ENCODE measurements around the gene AFAP1.

AFAP1 gene

DNA sequence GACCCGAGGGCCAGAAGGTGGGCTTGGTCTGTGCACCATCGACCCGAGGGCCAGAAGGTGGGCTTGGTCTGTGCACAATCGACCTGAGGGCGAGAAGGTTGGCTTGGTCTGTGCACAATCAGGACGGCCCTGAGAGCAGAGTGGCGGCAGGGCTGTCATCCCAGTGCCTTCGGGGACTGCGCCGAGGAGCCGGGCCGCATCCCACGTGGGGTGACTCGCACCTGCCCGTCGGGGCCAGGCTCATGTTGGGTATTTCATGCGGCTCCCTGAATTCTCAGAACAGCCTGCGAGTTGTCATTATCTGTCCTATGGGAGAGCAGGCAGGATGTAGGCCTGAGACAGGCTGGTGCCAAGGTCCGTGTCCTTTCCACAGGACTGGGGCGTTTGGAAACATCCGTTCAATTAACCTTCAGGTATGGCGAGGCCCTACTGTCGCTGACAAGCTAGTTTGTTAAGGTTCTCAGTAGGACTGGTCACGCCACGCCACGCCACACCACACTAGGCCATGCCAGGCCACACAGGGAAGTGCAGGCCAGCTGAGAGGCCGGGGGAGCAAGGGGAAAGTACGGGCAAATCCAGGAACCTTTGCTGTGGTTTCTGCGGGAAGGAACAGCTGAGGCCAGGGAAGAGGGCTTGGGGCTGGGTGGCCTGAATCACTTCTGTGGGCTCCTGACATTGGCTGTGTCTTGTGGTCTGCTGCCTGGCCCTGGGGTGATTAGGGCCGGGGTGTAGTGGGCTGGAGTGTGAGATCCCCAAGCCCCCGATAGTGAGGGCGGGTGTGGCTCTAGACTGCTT lies 182.9 kb downstream of the AFAP1 start:
- no peak for DNase-seq (ENCODE audit: low read depth in 2 of 2)

- DNase-seq (ENCODE audit: low read depth in 2 of 2) = no peak
These were observed 183.6 kb downstream of the AFAP1 start for GRCh38 chr4:7756071-7756470.

GRCh38 chr4:7755561-7755960 lies 184.1 kb downstream of the AFAP1 start:
- no peak for DNase-seq (ENCODE audit: low read depth in 2 of 2)

DNA sequence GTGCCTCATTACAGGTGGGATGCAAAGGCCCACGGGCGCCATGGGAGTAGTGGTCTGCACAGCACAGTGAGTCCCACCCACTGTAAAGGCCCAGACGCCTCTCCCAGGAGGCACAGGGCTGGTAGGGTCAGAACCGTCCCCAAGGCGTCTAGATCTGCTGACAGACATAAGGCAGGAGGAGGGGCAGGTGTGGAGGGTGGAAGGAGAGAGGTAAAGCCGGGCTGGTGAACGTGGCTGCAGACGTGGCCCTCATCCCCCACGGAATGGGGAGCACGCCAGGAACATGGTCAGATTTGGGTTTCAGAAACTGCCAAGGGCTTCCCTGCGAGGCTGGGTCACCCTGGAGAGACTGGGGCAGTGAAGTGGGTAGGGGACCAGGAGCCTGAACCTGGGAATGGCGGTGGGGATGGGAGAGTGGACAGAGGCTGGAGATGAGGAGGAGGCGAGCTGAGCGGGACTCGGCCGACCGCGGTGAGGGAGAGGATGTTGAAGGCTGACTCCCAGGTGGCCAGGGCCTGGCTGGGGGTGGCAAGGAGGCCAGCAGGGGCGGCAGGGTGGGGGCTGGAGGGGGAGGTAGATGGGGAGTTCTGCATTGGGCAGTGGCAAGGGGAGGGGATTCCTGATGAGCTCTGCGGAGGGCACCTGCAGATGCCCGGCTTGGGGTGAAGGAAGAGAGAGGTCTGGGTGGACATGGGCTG lies 184.9 kb downstream of the AFAP1 start:
- DNase-seq (ENCODE audit: low read depth in 2 of 2) = no peak

DNA sequence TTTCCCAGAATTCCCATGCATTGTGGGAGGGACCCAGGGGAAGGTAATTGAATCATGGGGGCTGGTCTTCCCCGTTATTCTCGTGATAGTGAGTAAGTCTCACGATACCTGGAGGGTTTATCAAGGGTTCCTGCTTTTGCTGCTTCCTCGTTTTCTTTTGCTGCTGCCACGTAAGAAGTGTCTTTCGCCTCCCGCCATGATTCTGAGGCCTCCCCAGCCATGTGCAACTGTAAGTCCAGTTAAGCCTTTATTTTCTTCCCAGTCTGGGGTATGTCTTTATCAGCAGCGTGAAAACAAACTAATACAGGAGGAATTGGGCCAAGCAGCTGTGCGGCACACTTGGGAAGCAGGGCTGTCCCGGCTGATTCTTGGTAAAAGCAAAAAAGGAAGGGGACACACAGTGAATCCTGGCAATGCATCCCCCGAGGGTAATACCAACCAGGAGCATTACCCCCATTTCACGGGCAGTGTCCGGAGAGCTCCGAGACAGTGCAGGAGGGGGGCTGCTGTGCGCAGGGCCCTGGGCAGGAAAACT lies 185.7 kb downstream of the AFAP1 start:
- no peak for DNase-seq (ENCODE audit: low read depth in 2 of 2)

DNA sequence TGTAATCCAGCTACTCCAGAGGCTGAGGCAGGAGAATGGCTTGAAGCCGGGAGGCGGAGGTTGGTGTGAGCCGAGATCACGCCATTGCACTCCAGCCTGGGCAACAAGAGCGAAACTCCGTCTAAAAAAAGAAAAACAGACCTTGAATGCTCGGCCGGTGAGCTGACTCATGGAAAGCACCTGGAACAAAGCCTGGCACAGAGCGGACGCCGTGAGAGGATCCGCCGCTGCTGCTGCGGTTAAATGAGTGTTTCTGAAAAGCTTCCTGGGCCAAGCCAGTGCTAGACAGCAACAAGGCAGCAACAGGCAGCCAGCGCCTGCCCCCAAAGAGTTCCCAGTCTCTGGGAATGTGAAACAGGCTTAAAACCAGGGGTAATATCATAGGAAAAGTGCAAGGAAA lies 186.4 kb downstream of the AFAP1 start:
- DNase-seq (ENCODE audit: low read depth in 2 of 2) = no peak

- DNase-seq (ENCODE audit: low read depth in 2 of 2) = no peak
These were observed 187.0 kb downstream of the AFAP1 start for GRCh38 chr4:7752649-7753048.

DNA sequence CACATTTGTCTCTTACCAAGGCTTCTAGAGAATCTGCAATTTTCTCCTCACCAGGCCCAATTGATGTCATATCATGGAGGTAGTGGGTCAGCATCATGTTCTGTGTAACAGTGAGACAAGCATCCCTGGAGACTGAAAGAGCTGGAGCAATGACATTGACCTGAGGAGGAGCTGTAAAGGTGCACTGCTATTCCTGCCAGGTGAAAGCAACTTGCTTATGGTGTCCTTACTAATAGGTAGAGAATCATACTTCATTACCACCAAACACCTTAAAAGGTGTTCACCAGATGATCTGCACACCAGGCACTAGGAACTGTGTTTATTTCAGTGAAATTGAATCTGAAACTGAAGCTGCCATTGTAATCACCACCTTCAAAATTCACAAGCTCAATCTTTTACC lies 188.7 kb downstream of the AFAP1 start:
- no peak for DNase-seq (ENCODE audit: low read depth in 2 of 2)

GRCh38 chr4:7750523-7750922 lies 189.1 kb downstream of the AFAP1 start:
- DNase-seq (ENCODE audit: low read depth in 2 of 2) = no peak

- no peak for DNase-seq (ENCODE audit: low read depth in 2 of 2)
These were observed 192.1 kb downstream of the AFAP1 start for GRCh38 chr4:7747566-7747965.

DNA sequence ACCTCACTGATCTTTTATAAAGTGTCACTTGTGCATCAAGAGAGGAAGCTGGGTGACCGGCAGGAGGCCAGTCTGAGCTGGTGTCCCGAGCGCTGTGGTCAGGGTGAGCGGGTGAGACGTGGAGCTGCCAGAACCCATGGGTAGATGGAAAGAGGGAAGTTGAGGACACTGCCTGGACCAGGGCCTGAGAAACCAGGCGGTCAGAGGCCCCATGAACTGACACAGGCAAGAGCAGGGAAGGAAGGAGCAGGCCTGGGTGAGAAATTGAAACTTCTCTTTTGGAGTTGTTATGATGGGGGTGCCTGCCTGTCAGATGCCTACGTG lies 192.6 kb downstream of the AFAP1 start:
- DNase-seq (ENCODE audit: low read depth in 2 of 2) = no peak

GRCh38 chr4:7746351-7747061 lies 193.2 kb downstream of the AFAP1 start:
- no peak for DNase-seq (ENCODE audit: low read depth in 2 of 2)

GRCh38 chr4:7745301-7745885 lies 194.3 kb downstream of the AFAP1 start:
- DNase-seq (ENCODE audit: low read depth in 2 of 2) = no peak

DNA sequence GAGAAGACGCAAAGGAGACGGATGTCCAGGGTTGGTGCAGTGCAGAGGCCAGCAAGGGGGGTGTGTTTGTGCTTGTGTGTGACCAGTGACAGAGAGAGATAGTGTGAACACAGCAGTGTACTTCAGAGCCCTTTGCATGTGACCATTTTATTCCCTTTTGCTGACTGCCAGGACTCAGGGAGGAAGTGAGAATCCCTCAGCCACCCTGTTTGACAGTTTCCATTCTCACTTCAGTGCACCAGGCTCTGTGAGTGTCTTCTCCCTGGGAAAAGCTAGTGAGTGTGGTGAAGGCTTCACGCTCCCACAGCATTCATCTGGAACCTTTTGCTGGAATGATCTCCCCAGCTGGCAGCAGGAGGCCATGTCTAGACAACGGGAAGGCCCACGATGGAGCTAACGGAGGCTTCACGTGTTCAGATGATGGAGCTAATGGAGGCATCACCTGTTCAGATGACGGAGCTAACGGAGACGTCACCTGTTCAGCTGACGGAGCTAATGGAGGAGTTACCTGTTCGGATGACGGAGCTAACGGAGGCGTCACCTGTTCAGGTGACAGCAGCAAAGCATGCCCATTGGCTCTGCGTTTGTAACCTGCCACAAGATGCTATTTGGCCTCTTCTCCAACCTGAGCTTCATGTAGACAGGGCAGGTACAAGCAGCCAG lies 195.4 kb downstream of the AFAP1 start:
- no peak for DNase-seq (ENCODE audit: low read depth in 2 of 2)

DNA sequence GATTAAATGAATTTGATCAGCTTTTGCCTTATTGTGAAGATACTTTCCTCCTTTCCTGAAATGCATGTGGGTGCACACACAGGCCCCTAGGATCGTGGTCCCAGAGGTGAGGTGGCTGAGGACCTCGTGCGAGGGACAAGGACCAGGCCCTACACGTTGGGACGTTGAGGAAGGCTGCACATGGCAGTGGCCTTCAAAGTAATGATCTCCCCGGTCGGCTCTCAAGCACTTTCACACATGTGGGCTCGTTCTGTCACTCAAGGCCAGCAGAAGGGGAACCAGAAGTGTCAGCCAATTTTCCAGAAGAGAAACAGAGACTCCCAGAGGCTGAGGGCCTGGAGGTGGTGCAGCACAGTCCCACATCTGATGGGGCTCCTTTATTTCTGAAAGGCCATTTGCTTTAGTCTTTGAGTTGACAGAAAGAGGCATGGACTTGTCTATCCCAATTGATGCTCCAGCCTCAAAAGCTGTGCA lies 196.8 kb downstream of the AFAP1 start:
- no peak for DNase-seq (ENCODE audit: low read depth in 2 of 2)

- no peak for DNase-seq (ENCODE audit: low read depth in 2 of 2)
These were observed 197.5 kb downstream of the AFAP1 start for GRCh38 chr4:7741946-7742806.

DNA sequence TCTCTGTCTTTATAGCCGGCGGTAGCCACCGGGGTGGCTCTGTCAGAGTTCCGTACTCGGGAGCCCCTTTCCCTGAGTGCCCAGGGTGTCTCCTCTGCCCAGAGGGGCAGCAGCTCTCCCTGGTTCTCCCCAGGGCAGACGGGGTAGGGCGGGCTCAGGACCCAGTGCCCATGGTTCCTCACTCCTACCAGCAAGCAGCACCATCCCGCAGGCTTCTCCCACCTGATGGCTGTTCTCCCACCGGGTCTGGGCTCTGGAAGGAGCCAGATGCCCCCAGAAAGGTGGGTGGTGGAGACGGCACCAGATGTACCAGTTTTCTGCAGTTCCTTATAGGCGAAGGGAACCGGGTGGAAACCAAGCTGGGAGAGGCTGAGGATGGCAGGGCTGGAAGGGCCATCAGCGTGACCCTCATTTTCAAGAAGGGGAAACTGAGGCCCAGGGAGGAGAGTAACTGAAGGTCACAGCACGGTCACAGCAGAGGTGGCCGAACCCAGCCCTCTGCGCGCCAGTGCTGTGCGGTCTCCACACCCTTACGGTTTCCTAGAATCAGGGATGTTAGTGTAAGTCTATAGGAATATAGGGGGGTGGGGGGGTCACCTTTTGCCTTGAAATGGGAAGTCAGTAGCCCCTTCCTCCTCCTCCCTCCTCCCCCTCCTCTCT lies 198.7 kb downstream of the AFAP1 start:
- DNase-seq (ENCODE audit: low read depth in 2 of 2) = no peak

- DNase-seq (ENCODE audit: low read depth in 2 of 2) = no peak
These were observed 199.5 kb downstream of the AFAP1 start for GRCh38 chr4:7739918-7740865.

Measured in stimulated activated CD8-positive, alpha-beta memory T cell treated with anti-CD3 and anti-CD28 coated beads, Interleukin-15, amount 100 ng/mL, for 48 hours (primary cell).